Activated CD4-positive, alpha-beta T cell treated with anti-CD3 and anti-CD28 coated beads for 24 hours (primary cell): Measurements from ENCODE around the gene TK2.
"Not testable (repeated sequence)": the region's sequence is repeated elsewhere in the genome, so short reads cannot be mapped to it uniquely, and the experiment has no call there.

ENCODE experiments used
- DNase-seq, 2 donors: peaks; one replicate each; pipeline ENCODE4 v3.0.0-alpha.2; 2020; ENCODE audit warnings: low read depth in 2 of 2

Gene TK2

DNA sequence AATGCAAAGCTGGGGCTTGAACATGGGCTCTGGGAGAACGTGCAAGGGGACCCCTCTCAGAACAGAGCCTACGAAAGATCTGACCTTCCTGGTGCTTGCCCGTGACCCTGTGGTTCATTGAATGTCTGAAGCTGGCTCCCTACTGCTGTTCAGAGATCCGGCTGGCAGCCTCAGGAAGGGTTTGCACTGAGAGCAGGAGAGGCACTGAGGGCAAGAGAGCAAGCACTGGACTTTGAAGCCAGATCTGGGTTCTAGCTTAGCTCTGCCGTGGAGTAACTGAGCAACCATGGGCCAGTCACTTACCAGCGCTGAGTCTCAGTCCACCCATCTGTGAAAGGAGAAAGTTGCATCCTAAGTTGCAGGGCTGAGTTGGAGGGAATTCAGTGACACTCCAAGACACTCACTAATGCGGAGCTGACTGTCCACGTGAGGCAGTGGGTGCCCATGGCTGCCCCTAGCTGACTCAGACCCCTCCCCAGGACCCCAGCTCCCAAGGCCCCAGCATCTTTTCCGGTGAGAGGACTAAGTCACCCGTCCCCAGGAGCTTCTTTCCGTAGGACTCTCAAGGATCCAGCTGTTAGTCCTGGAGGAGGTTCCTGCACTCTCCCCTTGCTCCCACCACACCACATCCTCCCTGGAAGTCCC is 81.5 kb downstream of the TK2 start:
- no peak for DNase-seq

DNA sequence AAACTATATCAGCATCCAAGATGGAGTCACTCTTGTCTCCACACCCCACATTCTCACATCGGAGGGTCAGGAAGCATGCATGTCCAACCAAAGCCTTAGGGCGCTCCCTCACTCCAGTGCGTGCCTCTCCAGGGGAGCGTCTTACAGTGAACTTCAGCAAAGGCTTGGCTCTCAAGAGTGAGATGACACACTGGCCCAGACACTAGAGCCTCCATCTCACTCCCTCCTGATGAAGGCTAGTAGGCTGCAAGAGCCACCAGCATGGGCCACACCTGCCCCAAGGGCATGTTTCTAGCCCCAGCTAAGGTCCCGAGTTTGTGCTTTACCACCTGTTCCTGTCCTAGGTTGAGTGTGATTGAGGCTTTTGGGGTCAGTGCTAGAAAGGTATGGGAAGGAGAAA is 82.3 kb downstream of the TK2 start:
- DNase-seq = no peak

DNA sequence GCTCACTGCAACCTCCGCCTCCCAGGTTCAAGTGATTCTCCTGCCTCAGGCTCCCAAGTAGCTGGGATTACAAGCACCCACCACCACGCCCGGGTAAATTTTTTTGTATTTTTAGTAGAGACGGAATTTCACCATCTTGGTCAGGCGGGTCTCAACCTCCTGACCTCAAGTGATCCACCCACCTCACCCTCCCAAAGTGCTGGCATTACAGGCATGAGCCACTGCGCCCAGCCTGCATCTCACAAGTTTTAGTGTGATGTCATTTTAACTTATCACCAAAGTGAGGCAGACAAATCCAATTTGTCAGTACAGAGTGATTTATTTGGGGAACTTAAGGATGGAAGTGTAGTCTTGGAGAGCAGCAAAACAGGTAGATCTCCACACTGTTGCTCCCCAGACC is 83.3 kb downstream of the TK2 start:
- DNase-seq = not testable (repeated sequence)

DNA sequence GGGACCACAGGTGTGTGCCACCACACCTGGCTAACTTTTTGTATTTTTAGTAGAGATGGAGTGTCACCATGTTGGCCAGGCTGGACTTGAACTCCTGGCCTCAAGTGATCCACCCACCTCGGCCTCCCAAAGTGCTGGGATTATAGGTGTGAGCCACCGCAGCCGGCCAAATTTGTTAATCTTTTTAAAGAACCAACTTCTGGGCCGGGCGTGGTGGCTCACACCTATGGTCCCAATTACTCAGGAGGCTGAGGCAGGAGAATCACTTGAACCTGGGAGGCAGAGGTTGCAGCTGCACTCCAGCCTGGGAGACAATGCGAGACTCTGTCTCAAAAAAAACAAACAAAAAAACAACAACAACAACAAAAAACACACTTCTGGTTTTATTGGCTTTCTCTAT is 84.0 kb downstream of the TK2 start:
- not testable (repeated sequence) for DNase-seq

DNA sequence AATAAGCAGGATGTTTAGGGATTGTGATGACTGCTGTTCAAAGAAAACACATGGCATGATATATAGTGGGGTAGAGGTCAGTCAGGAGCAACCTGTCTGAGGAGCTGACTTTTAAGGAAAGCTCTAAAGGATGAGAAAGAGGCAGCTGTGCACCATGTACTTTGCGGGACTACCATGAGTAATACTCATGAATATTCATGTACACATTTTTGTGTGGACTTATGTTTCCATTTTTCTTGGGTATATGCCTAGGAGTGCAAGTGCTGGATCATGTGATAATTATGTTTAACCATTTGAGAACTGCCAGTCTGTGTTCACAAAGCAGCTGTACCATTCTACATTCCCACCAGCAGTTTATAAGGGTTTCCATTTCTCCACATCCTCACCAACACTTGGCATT is 87.0 kb downstream of the TK2 start:
- no peak for DNase-seq

DNA sequence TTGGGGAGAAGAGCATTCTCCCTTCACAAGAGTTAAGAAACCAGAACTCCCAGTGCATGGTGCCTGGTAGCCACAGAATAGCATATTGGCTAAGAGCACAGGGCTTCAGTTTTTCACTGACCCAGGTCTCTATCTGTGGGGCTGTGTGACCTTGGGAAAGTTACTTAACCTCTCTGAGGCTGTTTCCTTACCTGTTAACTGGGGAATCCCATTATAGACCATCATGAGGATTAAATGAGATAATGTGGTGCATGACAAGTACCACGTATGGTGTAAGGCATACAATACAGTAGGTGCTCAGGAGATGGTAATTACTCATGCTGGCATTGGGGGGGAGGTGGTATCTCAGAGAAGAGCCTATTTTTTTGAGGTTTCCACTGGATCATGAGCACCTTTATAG is 89.2 kb downstream of the TK2 start:
- DNase-seq = no peak

DNA sequence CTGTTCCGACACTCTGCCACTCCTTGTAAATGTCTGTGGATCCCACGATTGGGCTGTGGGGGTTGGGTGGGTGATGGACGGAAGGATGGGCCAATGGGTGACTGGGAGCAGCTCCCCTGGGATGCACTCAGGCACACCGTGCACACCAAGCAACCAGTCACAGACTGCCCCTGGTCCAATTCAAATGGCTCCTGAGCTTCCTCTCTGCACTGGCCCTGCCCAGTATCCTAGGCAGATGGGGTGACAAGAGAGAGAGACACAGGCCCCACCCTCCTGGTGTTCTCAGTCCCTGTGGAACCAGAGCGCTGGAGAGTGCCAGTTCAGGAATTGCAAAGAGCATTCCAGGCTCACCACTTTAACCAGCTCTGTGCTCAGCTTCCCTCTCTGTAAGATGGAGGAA is 90.0 kb downstream of the TK2 start:
- no peak for DNase-seq

DNA sequence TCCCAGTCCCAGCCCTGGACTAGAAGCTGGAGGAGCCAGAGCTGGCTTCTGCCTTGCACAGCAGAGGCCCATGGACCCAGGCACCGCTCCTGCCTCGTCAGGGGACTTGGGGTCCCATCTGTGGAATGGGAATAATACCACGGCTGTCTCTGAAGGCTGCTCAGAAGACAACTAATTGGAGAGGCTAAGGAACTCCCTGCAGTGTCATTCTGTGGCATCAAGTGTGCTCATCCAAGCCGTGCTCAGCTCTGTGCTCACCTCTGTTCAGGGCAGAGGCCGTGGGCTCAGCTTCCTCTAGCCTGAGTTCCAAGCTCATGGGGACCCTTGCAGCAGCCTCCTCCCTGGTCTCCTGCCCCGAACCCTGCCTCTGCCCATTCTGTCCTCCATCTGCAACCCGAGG is 91.1 kb downstream of the TK2 start:
- no peak for DNase-seq

DNA sequence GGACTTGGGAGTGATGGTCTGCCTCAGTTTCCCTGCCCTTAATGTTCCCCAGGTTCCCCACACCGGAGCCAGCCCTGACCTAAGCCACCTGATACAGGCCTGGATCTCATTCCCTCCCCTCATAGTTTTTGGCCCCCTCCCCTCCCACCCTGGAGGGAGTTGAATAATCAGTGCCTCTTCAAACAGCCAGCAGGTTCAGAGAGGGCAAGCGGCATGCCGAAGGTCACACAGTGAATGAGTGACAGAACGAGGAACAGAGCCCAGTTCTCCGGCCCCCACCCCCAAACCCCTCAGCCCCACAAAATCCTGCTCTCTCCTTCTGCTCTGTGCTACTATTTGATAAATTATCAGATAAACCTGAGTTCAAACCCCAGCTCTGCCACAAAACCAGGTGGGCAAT is 91.6 kb downstream of the TK2 start:
- DNase-seq = no peak
